ENCODE data around the gene KCNA2.

KCNA2 gene

DNA sequence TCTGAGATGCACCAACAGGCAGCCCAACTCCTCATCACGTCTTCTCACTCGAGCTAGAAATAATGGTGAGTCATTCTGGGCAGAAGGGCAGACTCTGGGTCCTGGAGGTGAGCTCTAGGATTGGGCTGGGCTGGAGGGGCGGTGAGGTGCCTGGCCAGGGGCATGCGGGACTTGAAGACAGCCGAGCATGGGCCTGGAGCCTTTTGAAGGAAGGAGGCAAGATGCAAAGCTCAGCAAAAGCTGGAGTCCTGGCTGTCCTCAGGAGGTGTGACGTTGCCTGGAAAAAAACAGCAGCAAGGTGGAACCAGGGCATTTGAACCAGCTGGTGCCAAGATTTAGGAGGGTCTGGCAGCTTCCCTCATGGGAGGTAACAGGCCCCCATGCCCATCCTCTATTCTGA is 712 bp downstream of the KCNA2 start:
- FAIRE-seq, result no peak
- TF ChIP-seq POU2F2 (IDR thresholded peaks at IDR 0.05; ENCODE audit: low read depth, low read length), result no peak
- no peak for TF ChIP-seq POLR2AphosphoS5 (IDR thresholded peaks at IDR 0.05; ENCODE audit: low read depth, low read length)
- TF ChIP-seq SPI1 (IDR thresholded peaks at IDR 0.05; ENCODE audit: low read depth, low read length), result no peak
- TF ChIP-seq PAX5 (IDR thresholded peaks at IDR 0.05; ENCODE audit: insufficient read depth, low read length, severe bottlenecking), result no peak
- no peak for TF ChIP-seq POLR2A (IDR thresholded peaks at IDR 0.05; ENCODE audit: low read depth, low read length)
- no peak for TF ChIP-seq TAF1 (IDR thresholded peaks at IDR 0.05; ENCODE audit: low read depth, low read length)
- no peak for DNase-seq (ENCODE audit: insufficient read length, low spot score)

DNA sequence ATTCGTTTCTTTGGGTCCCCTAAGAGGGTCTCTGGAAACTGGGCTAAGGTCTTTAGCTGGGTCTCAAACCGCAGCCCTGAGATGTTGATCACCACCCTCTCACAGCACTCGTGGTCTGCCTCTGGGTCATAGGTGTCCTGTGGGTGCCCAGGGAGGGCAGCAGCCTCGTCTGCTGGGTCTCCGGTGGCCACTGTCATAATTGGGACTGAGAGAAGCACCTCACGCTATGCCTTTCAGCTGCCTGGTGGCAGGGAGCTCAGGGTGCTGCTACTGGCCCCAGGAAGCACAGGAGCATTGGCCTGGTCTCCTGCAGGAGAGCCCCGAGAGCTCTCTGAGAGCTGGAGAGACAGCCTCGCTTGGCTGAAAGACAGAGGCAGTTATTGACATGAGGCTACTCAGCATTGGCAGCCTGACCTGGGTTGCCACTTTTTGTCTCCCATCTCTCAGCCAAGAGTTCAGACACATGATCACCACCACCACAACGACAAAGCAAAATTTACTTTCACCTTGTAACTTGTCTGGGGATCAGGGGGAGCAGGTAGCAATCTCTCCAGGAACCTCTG is 1.5 kb downstream of the KCNA2 start:
- DNase-seq (ENCODE audit: insufficient read length, low spot score) (no peak), FAIRE-seq (no peak)
- TF ChIP-seq POU2F2 (IDR thresholded peaks at IDR 0.05; ENCODE audit: low read depth, low read length), result no peak
- TF ChIP-seq TAF1 (IDR thresholded peaks at IDR 0.05; ENCODE audit: low read depth, low read length), result no peak
- no peak for TF ChIP-seq POLR2A (IDR thresholded peaks at IDR 0.05; ENCODE audit: low read depth, low read length)
- no peak for TF ChIP-seq POLR2AphosphoS5 (IDR thresholded peaks at IDR 0.05; ENCODE audit: low read depth, low read length)
- TF ChIP-seq PAX5 (IDR thresholded peaks at IDR 0.05; ENCODE audit: insufficient read depth, low read length, severe bottlenecking), result no peak
- no peak for TF ChIP-seq SPI1 (IDR thresholded peaks at IDR 0.05; ENCODE audit: low read depth, low read length)

DNA sequence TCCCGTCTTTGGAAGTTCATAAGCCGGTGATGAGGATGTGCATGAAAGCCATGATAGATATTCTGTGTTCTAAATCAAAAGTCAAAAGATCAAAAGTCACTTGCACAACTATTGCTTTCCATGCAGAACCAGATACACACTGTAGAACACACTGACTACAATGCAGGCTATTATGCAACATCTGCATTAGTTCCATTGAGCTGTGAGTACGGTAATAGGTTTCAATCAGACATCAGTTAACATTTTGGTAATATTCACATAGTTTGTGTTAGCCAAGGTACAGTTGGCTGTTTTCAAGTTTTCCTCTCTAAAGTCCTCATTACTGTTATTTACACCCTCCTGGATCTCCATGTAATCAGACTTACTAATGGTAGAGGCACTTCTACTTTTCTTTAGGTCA is 3.1 kb downstream of the KCNA2 start:
- FAIRE-seq (no peak), DNase-seq (ENCODE audit: insufficient read length, low spot score) (no peak)
- TF ChIP-seq POLR2A (IDR thresholded peaks at IDR 0.05; ENCODE audit: low read depth, low read length), result no peak

DNA sequence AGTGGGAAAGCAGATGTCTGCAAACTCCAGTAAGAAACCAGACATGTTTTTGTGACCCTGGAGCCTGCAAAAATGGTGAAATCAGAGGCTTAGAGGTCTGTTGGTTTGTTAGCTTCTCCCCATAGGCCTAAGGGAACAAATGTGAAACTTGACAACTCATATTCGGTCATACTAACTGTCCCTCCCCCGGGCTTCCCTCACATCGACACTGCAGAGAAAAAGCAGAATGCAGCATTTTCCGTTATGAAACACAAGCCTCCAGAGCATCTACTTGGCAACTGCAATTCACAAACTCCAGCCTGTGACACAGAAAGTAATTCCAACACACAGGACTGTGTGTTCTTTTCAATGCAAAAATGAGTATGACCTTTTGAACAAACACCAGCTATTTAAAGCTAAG is 3.7 kb downstream of the KCNA2 start:
- TF ChIP-seq TAF1 (IDR thresholded peaks at IDR 0.05; ENCODE audit: low read depth, low read length), result no peak
- TF ChIP-seq PAX5 (IDR thresholded peaks at IDR 0.05; ENCODE audit: insufficient read depth, low read length, severe bottlenecking), result no peak
- no peak for TF ChIP-seq POU2F2 (IDR thresholded peaks at IDR 0.05; ENCODE audit: low read depth, low read length)
- TF ChIP-seq POLR2AphosphoS5 (IDR thresholded peaks at IDR 0.05; ENCODE audit: low read depth, low read length), result no peak
- TF ChIP-seq SPI1 (IDR thresholded peaks at IDR 0.05; ENCODE audit: low read depth, low read length), result no peak
- TF ChIP-seq POLR2A (IDR thresholded peaks at IDR 0.05; ENCODE audit: low read depth, low read length), result no peak
- no peak for DNase-seq (ENCODE audit: insufficient read length, low spot score)
- FAIRE-seq, result no peak

DNA sequence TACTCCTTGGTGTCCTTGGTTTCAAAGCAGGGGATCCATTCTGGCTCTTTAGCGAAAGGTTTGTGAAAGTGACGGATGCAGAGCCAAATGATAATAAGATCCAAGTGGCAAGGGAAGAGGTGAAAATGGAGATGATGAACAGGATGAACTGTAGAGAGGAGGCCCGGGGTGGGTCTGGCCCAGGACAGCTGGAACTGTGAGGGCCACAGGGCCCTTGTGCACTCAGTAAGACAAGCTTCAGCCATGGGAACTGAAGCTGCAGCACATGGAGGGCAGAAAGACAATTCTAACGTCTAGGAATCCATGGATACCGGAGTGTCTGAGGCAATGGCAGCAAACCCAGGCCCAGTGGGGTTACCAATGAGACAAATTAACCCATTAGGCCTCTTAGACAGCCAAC is 4.8 kb downstream of the KCNA2 start:
- FAIRE-seq (no peak), DNase-seq (ENCODE audit: insufficient read length, low spot score) (no peak)
- TF ChIP-seq POLR2AphosphoS5 (IDR thresholded peaks at IDR 0.05; ENCODE audit: low read depth, low read length) (no peak), TAF1 (IDR thresholded peaks at IDR 0.05; ENCODE audit: low read depth, low read length) (no peak), SPI1 (IDR thresholded peaks at IDR 0.05; ENCODE audit: low read depth, low read length) (no peak), POLR2A (IDR thresholded peaks at IDR 0.05; ENCODE audit: low read depth, low read length) (no peak), POU2F2 (IDR thresholded peaks at IDR 0.05; ENCODE audit: low read depth, low read length) (no peak), PAX5 (IDR thresholded peaks at IDR 0.05; ENCODE audit: insufficient read depth, low read length, severe bottlenecking) (no peak)

DNA sequence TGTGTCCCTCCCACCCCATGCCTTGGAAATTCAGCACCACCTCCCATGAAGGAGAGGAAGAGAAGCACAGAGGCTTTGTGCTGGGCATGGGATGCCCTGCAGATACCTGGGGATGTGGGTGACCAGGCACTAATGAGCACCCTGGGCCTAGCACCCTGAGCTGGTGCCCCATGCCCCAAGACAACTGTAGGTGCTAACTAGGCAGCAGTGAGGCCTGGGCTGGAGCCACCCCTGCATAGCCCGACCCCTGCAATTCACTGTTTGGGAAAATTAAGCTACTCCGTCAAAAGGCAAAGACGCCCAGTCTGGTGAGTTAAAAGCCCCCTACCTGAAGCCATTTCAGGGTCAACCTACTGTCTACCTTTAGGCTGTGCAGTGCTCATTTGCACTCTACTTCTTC is 5.4 kb downstream of the KCNA2 start:
- TF ChIP-seq TAF1 (IDR thresholded peaks at IDR 0.05; ENCODE audit: low read depth, low read length) (no peak), PAX5 (IDR thresholded peaks at IDR 0.05; ENCODE audit: insufficient read depth, low read length, severe bottlenecking) (no peak), SPI1 (IDR thresholded peaks at IDR 0.05; ENCODE audit: low read depth, low read length) (no peak), POU2F2 (IDR thresholded peaks at IDR 0.05; ENCODE audit: low read depth, low read length) (no peak), POLR2A (IDR thresholded peaks at IDR 0.05; ENCODE audit: low read depth, low read length) (no peak), POLR2AphosphoS5 (IDR thresholded peaks at IDR 0.05; ENCODE audit: low read depth, low read length) (no peak)
- DNase-seq (ENCODE audit: insufficient read length, low spot score) (no peak), FAIRE-seq (no peak)

DNA sequence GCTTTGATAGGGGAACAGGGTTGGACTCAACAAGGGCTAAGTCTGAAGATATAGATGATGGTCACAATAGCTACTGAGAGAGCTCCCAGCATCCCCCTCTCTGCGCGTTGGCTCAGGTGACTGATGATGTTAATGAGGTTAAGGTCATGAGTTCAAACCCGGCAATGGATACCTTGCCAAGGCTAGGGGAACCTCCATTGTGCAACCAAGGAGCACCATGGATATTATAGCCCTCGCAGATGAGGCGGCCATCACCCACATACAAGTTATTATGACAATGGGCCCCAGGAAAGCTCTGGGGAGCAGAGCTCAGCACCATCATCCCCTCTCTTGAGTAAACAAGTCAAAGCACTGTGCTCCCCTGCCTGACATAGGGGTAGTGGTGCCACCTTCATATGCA is 8.2 kb downstream of the KCNA2 start:
- no peak for TF ChIP-seq SPI1 (IDR thresholded peaks at IDR 0.05; ENCODE audit: low read depth, low read length)
- no peak for TF ChIP-seq TAF1 (IDR thresholded peaks at IDR 0.05; ENCODE audit: low read depth, low read length)
- no peak for TF ChIP-seq POLR2A (IDR thresholded peaks at IDR 0.05; ENCODE audit: low read depth, low read length)
- TF ChIP-seq PAX5 (IDR thresholded peaks at IDR 0.05; ENCODE audit: insufficient read depth, low read length, severe bottlenecking), result no peak
- TF ChIP-seq POU2F2 (IDR thresholded peaks at IDR 0.05; ENCODE audit: low read depth, low read length), result no peak
- TF ChIP-seq POLR2AphosphoS5 (IDR thresholded peaks at IDR 0.05; ENCODE audit: low read depth, low read length), result no peak
- FAIRE-seq, result no peak

DNA sequence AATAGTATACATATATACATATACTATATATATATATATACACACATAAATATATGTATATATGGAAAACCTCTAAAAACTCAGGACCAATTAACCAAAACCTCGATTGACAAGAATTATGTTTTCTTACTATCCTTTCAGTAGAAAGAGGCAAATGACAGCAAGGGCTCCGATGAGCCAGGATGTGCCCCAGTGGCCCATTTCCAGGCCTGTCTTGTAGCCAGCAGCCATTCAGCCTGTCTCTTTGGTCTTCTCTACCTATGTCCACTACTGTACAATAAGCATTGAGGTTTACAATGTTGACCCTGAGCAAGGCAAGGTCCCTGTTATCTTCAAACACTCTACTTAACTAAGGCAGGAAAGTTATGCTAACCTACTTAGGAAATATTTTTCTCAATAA is 9.8 kb downstream of the KCNA2 start:
- DNase-seq (ENCODE audit: insufficient read length, low spot score) (no peak), FAIRE-seq (no peak)
- TF ChIP-seq SPI1 (IDR thresholded peaks at IDR 0.05; ENCODE audit: low read depth, low read length) (no peak), POLR2A (IDR thresholded peaks at IDR 0.05; ENCODE audit: low read depth, low read length) (no peak), POU2F2 (IDR thresholded peaks at IDR 0.05; ENCODE audit: low read depth, low read length) (no peak), TAF1 (IDR thresholded peaks at IDR 0.05; ENCODE audit: low read depth, low read length) (no peak), PAX5 (IDR thresholded peaks at IDR 0.05; ENCODE audit: insufficient read depth, low read length, severe bottlenecking) (no peak), POLR2AphosphoS5 (IDR thresholded peaks at IDR 0.05; ENCODE audit: low read depth, low read length) (no peak)

More for the DNA sequence above, 8.2 kb downstream of the KCNA2 start:
- DNase-seq (ENCODE audit: insufficient read length, low spot score), result no peak

DNA sequence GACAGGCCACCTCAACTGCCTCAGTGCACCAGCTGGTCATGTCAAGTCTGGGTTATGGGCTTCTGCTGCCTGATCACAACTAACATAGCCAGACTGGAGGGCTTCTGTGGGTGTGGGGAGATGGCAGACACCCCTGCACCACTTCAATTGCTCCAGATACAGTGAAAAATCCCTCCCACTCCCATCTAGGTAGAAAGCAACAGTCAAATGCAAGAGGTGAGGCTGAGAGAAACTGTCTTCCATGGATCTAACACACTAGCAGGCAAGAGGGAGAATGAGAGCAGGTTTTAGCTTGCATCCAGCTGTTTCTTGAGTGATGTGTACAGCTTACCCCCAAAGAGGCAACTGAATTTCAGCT is 10.8 kb downstream of the KCNA2 start:
- DNase-seq (ENCODE audit: insufficient read length, low spot score) (no peak), FAIRE-seq (no peak)
- TF ChIP-seq TAF1 (IDR thresholded peaks at IDR 0.05; ENCODE audit: low read depth, low read length) (no peak), POLR2A (IDR thresholded peaks at IDR 0.05; ENCODE audit: low read depth, low read length) (no peak), POU2F2 (IDR thresholded peaks at IDR 0.05; ENCODE audit: low read depth, low read length) (no peak), PAX5 (IDR thresholded peaks at IDR 0.05; ENCODE audit: insufficient read depth, low read length, severe bottlenecking) (no peak)
